Activated CD8-positive, alpha-beta memory T cell treated with anti-CD3 and anti-CD28 coated beads, Interleukin-2, amount 50 U/mL, for 24 hours (primary cell): ENCODE measurements around the gene RNF186.
"Not testable (repeated sequence)": the region's sequence is repeated elsewhere in the genome, so short reads cannot be mapped to it uniquely, and the experiment has no call there.

ENCODE experiments used
- DNase-seq: peaks from one replicate; pipeline ENCODE4 v3.0.0-alpha.2; 2020; ENCODE audit errors: extremely low read depth

Gene RNF186

DNA sequence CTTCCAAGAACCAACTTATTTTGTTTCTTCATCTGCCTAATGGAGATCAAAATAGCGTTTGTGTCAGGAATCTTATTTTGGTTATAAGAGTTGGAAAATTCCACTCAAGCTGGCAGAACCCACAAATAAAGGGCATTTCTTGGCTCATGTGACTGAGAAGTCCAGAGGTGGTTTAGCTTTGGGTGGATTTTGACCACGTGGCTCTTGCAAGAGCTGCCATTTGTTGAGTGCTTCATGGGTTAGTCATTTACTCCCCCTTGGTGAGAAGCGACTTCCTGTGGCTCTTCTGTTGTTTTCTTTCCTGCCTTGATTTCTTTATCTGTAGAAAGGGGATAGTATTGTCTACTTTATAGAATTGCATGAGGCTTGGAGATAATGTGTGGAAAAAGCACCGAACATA is 9.5 kb upstream of the RNF186 start:
- DNase-seq, result no peak

- DNase-seq, result no peak
These were observed 9.0 kb upstream of the RNF186 start for GRCh38 chr1:19824036-19824435.

DNA sequence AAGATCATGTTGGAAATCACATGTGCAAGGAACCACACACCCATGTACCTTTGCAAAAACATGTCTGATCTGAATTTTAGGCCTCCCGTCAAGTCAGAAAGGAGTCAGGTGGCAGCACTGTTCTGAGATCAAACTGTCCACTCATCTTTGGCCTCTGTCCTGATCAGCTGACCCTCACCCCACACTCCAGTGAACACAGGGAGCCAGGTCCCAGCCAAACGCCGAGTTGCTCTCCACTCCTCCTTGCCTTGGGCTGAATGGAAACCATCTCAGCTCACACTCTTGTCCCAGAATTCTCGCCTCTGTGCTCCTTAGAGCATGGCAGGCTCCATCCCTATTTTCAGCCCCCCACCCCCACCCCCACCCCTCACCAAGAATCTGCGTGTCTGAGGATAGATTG is 4.6 kb upstream of the RNF186 start:
- no peak for DNase-seq

- DNase-seq, result no peak
These were observed 3.2 kb upstream of the RNF186 start for GRCh38 chr1:19818324-19818723.

- no peak for DNase-seq
These were observed 2.1 kb upstream of the RNF186 start for GRCh38 chr1:19817160-19817559.

DNA sequence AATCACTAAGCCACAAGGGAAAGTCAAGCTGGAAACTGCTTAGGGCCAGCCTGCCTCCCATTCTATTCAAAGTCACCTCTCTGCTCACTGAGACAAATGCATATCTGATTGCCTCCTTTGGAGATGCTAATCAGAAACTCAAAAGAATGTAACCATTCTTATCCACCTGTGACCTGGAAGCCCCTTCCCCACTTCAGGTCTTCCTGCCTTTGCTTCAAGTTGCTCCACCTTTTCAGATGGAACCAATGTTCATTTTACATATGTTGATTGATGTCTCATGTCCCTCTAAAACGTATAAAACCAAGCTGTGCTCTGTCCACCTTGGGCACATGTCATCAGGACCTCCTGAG is 1.6 kb upstream of the RNF186 start:
- not testable (repeated sequence) for DNase-seq

- no peak for DNase-seq
These were observed 986 bp upstream of the RNF186 start for GRCh38 chr1:19815801-19816736.

GRCh38 chr1:19814244-19814661 is 830 bp downstream of the RNF186 start:
- no peak for DNase-seq

DNA sequence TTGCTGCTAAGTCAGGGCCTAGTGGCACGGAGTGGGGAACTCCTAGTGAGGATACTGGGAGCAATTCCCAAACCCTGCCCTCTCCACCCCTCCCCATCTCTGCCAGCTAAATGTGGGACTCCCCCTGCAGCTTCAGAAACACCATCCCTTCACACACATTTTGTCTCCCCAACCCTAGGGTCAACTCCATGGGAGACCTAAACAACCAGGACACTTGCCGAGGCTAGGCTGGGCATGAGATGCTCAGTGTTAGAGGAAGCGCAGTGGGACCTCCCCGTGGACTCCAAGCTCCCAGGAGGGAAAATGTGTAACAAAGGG is 1.5 kb downstream of the RNF186 start:
- no peak for DNase-seq

GRCh38 chr1:19812875-19813642 is 2.0 kb downstream of the RNF186 start:
- DNase-seq, result no peak

GRCh38 chr1:19811206-19811851 is 3.8 kb downstream of the RNF186 start:
- DNase-seq, result peak; percentile 9

DNA sequence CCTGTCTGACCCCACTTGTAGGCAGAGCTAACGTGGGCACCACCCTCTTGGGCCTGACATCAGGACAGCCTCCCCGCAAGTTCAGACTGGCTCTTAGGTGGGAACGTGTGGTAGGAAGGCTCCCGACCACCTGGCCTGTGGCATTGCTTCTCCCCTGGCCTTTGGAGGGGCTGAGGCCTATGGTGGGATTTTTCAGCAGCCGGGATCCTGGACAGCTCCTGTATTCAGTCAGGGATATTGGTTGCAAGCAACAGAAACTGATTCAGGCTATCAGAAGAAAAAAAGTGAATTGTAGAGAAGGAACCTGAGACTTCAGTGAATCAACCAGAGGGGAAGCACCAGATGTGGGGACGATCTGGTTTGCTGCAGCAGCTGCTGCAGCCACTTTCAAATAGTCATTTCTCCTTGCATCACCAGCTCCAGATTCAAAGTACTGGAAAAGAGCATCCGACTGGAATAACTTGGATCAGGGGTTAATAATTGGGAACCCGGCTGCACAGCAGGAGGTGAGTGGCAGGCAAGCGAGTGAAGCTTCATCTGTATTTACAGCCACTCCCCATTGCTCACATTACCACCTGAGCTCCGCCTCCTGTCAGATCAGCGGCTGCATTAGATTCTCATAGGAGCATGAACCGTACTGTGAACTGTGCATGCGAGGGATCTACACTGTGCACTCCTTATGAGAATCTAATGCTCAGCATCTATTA is 5.9 kb downstream of the RNF186 start:
- DNase-seq, result no peak

GRCh38 chr1:19808351-19808750 is 6.7 kb downstream of the RNF186 start:
- no peak for DNase-seq

- no peak for DNase-seq
These were observed 10.2 kb downstream of the RNF186 start for GRCh38 chr1:19804831-19805251.

GRCh38 chr1:19802269-19802668 is 12.8 kb downstream of the RNF186 start:
- no peak for DNase-seq

GRCh38 chr1:19800076-19800804 is 14.8 kb downstream of the RNF186 start:
- no peak for DNase-seq

GRCh38 chr1:19799230-19800075 is 15.6 kb downstream of the RNF186 start, which contains the start of gene TMCO4:
TMCO4 (minus strand) TSS chr1:19799916; CDS start chr1:19780758, 19,158 bp downstream.
- peak; percentile 0 for DNase-seq

DNA sequence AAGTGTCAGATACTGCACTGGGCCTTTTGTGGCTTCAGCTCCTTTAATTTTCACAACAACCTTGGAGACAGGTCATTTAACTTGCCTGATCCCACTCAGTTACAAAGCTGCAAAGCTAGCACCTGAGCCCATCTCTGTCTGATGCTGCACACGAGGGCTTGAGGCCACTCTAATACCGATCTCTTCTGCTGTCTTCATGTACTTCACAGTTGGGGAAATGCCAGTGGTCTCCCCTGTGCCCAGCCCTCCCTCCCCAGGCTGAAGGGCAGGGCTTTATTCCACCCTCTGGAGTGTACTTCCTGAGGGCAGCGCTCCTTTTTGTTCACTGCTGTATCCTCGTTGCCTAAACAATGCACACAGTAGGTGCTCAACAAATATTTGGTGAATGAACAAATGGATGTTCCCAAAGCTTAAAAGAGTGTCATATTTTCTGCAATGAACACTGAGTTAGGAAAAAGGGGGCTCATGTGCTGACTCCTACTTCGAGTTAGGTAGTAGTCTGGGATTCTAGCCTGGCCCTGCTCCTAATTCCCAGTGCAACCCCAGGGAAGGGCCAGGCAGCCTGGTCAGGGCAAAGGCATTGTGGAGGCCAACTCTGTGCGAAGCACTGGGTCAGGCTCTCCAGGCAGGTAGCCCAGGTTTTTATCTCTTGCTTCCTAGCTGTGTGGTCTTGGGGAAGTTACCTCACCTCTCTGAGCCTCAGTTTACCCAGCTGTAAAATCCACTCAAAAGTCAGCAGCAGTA is 16.4 kb downstream of the RNF186 start:
- DNase-seq, result no peak

DNA sequence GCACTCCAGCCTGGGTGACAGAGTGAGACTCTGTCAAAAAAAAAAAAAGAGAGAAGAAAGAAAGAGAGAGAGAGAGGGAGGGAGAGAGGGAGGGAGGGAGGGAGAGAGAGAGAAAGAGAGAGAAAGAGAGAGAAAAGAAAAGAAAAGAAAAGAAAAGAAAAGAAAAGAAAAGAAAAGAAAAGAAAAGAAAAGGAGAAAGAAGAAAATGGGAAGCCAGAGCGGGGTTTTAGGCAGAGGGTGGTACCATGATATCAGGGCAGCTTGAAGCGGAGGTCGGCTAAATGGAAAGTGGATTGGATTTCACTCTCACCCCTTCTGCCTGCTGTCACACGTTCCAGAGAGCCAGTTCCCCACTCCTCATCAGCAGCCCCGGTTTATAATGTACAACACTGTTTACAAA is 17.3 kb downstream of the RNF186 start:
- DNase-seq, result no peak

GRCh38 chr1:19794583-19794982 is 20.5 kb downstream of the RNF186 start:
- no peak for DNase-seq
